Putamen (tissue), 1 donor: Measurements from ENCODE around the gene HMGCR.

Experiments
- DNase-seq: peaks from one replicate; pipeline ENCODE4 v3.0.0-alpha.2; 2016; ENCODE audit warnings: low spot score

HMGCR gene

DNA sequence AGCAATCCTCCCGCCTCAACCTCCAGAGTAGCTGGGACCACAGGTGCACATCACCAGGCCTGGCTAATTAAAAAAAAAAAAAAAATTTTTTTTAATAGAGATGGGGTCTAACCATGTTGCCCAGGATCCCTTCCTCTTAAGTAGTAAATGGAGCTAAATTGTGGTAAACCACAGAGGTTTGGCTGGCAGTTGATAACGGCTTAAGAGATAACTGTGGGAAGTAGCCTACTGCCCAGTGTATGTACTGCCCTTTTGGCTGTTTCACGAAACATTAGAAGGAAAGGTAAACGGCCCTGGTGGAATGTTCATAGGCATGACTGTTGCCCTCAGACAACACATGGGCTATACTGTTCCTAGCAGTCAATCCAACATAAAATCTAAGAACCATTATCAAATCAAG, 44.4 kb downstream of the HMGCR start:
- no peak for DNase-seq

DNA sequence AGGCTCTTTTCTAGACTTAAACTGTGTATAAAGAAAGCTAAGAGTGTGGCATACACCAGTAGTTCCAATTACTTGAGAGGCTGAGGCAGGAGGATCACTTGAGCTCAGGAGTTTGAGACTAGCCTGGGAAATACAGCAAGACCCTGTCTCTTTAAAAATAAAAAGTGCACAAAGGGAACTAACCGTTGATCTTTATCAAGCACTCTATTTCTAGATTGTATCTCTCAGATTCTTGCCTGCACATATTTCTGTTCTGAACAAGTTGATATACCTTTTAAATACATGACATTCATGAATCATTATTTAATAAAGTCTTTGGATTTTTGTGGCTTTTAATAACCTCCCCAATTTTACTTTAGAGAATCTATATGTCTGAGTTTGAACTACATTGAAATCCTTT, 47.2 kb downstream of the HMGCR start:
- no peak for DNase-seq

DNA sequence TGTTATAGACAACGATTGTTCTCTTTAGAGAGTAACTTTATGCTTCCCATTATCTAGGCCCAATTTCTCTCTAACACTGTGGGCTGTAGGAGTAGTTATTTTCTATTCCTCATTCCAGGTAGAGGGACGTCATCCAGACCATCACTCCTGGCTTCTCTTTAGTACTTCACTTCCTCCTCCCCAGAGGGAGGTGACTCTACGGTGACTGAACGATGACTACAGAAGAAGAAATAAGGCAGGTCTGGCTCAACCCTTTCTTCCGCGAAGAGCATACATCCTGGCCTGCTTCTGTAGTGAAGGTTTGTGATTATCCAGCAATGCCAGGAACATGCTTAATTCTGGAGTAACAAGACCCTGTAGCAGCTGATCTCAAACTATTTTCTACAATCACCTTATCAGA, 50.8 kb downstream of the HMGCR start:
- no peak for DNase-seq

DNA sequence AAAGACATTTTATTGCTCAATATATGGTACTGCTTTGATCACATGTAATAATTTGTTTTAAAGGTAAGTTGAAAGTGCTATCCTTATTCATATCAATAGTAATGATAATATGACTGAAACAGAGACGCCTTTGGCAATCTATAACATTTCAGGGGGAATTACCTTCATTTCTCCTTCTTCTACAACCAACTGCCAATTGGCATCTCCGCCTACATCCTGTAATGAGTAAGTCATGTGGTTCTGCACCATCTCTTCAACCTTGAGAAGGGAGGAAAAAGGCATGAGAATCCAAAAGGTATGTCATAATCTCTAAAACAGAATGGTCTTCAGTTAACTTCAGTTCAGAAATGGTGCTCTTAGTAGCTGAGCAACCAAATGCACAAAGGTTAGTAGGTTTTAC, 52.4 kb downstream of the HMGCR start:
- DNase-seq, result no peak

DNA sequence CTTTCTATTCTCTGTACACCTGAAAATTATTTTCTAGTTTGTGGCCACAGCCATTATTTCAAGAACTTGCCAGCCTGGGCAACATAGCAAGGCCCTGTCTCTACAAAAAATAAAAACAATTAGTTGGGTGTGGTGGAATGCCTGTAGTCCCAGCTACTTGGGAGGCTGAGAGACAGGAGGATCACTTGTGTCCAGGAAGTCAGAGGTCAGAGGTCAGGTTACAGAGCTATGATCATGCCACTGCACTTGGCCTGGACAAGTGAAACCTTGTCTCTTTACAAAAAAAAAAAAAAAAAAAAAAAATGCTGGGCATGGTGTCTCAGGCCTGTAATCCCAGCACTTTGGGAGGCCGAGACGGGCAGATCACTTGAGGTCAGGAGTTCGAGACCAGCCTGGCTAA, 58.3 kb downstream of the HMGCR start:
- no peak for DNase-seq

DNA sequence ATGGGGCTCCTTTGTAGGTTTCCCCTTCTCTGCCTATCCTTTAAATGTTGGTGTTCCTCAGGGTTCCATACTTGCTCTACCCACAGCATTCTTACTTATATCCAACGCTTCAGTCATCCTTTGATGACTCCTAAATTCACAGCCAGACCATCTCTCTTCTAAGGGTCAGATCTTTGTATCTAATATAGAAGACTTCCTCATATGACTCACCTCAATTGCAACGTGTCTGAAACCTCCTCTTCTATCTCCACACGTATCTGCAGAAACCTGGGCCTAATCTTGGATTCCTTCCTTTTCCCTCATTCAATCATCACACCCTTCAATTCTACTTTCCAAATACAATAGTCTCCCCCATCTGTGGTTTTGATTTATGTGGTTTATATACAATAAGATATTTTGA, 68.3 kb downstream of the HMGCR start:
- DNase-seq, result no peak
